Neural progenitor cell (in vitro differentiated cells): ENCODE results near the gene DENND4A. TPM values are rescaled to one million over a fixed set of nuclear protein-coding genes. Genes with fewer than 3 reads are reported as not detected.
A peak's percentile ranks its signal among the peaks of the same experiment; 100 is the strongest.

Source experiments
- DNase-seq: peaks from one replicate; pipeline ENCODE4 v3.0.0-alpha.2; 2016; ENCODE audit warnings: low spot score
- H2AFZ ChIP-seq: fragments of 200-600 bp; sonication (generic); replicated peaks from 2 replicates; pipeline ENCODE4 v1.6.1; 2016; ENCODE audit warnings: antibody characterized with exemption
- H3F3A ChIP-seq: fragments of 200-600 bp; sonication (generic); 2 replicates; pipeline ENCODE4 v1.6.1; 2016; ENCODE audit warnings: antibody characterized with exemption, low read depth
- H3K27ac ChIP-seq: fragments of 200-600 bp; sonication (generic); 2 replicates; pipeline ENCODE4 v1.5.1; 2016; ENCODE audit warnings: mild to moderate bottlenecking
- H3K27me3 ChIP-seq: fragments of 200-600 bp; sonication (generic); 2 replicates; pipeline ENCODE4 v1.6.1; 2016; ENCODE audit warnings: mild to moderate bottlenecking, moderate library complexity
- H3K36me3 ChIP-seq: fragments of 200-600 bp; sonication (generic); 2 replicates; pipeline ENCODE4 v1.5.1; 2016
- H3K4me1 ChIP-seq: fragments of 200-600 bp; sonication (generic); 2 replicates; pipeline ENCODE4 v1.6.1; 2016; ENCODE audit warnings: mixed run types
- H3K4me2 ChIP-seq: fragments of 200-600 bp; sonication (generic); 2 replicates; pipeline ENCODE4 v1.6.1; 2016
- H3K4me3 ChIP-seq: fragments of 200-600 bp; sonication (generic); 2 replicates; pipeline ENCODE4 v1.5.1; 2016
- H3K79me2 ChIP-seq: fragments of 200-600 bp; sonication (generic); 2 replicates; pipeline ENCODE4 v1.6.1; 2016; ENCODE audit warnings: low read depth
- H3K9ac ChIP-seq: fragments of 200-600 bp; sonication (generic); 2 replicates; pipeline ENCODE4 v1.6.1; 2016
- H3K9me3 ChIP-seq: fragments of 200-600 bp; sonication (generic); 2 replicates; pipeline ENCODE4 v1.5.1; 2016; ENCODE audit warnings: low read depth
- H4K20me1 ChIP-seq: fragments of 200-600 bp; sonication (generic); 2 replicates; pipeline ENCODE4 v1.6.1; 2016; ENCODE audit warnings: low read depth
- H3K27ac Mint-ChIP-seq: 3 replicates; pipeline ENCODE4 v1.8.0; 2021; ENCODE audit warnings: mixed read lengths
- H3K27me3 Mint-ChIP-seq: 2 replicates; pipeline ENCODE4 v1.8.0; 2022; ENCODE audit warnings: low read depth, mild to moderate bottlenecking, inconsistent platforms, moderate library complexity, mixed read lengths; ENCODE audit not compliant: insufficient read depth
- H3K36me3 Mint-ChIP-seq: 3 replicates; pipeline ENCODE4 v1.8.0; 2021; ENCODE audit warnings: mixed read lengths
- H3K4me1 Mint-ChIP-seq: 3 replicates; pipeline ENCODE4 v1.8.0; 2021; ENCODE audit warnings: mixed read lengths
- H3K4me3 Mint-ChIP-seq: 3 replicates; pipeline ENCODE4 v1.8.0; 2021; ENCODE audit warnings: mild to moderate bottlenecking, moderate library complexity, mixed read lengths
- H3K9me3 Mint-ChIP-seq: 3 replicates; pipeline ENCODE4 v1.8.0; 2020; ENCODE audit warnings: mixed read lengths
- CTCF ChIP-seq: fragments of 200-600 bp; sonication (generic); IDR thresholded peaks from 2 replicates; pipeline ENCODE4 v1.5.1; 2017; ENCODE audit warnings: antibody characterized with exemption, mild to moderate bottlenecking
- EZH2 ChIP-seq: fragments of 200-600 bp; sonication (generic); IDR thresholded peaks from 2 replicates; pipeline ENCODE4 v1.6.1; 2017; ENCODE audit warnings: antibody characterized with exemption, mild to moderate bottlenecking, moderate library complexity
- EZH2phosphoT487 ChIP-seq: fragments of 200-600 bp; sonication (generic); IDR thresholded peaks from 2 replicates; pipeline ENCODE4 v1.6.1; 2017; ENCODE audit warnings: antibody characterized with exemption
- total RNA-seq: library from RNA; depleted of rRNA; stranded (reverse); fragments of >200 nt; gene quantifications from 2 replicates; pipeline ENCODE4 v1.2.3, GENCODE V29; 2015; ENCODE audit warnings: low replicate concordance

The DENND4A gene
- total RNA-seq, 1 donor from 2014 or later = 4.8 TPM

GRCh38 chr15:65638681-65639089, 153.4 kb downstream of the DENND4A start:
- Mint-ChIP-seq H3K27me3 (no peaks in the 10 kb centered on the region), H3K36me3 (no peaks in the 10 kb centered on the region), H3K9me3 (no peaks in the 10 kb centered on the region), H3K4me1 (no peaks in the 10 kb centered on the region), H3K4me3 (no peak overlapping the region), H3K27ac (no peak overlapping the region)
- Histone ChIP-seq H3K27ac (no peak overlapping the region), H3F3A (no peaks in the 10 kb centered on the region), H3K4me2 (no peak overlapping the region), H3K4me3 (no peak overlapping the region), H3K36me3 (no peaks in the 10 kb centered on the region), H3K27me3 (no peaks in the 10 kb centered on the region), H3K9me3 (no peaks in the 10 kb centered on the region), H2AFZ (no peak overlapping the region), H3K79me2 (no peaks in the 10 kb centered on the region), H3K4me1 (peaks cover 4% of the 10 kb centered on the region), H4K20me1 (peaks cover 8% of the 10 kb centered on the region), H3K9ac (no peak overlapping the region)
- TF ChIP-seq CTCF (peak; percentile 85), EZH2 (no peak), EZH2phosphoT487 (no peak)
- peak; percentile 83 for DNase-seq

- Histone ChIP-seq H3K9me3 (no peaks in the 10 kb centered on the region), H4K20me1 (peaks cover 8% of the 10 kb centered on the region), H3F3A (no peaks in the 10 kb centered on the region), H3K36me3 (no peaks in the 10 kb centered on the region), H3K4me3 (no peak overlapping the region), H3K4me2 (no peak overlapping the region), H3K4me1 (peaks cover 4% of the 10 kb centered on the region), H3K27me3 (no peaks in the 10 kb centered on the region), H3K27ac (no peak overlapping the region), H3K79me2 (no peaks in the 10 kb centered on the region), H3K9ac (no peak overlapping the region), H2AFZ (no peak overlapping the region)
- no peak for DNase-seq
- no peak overlapping the region for H3K4me3 Mint-ChIP-seq
- no peaks in the 10 kb centered on the region for H3K4me1 Mint-ChIP-seq
- H3K36me3 Mint-ChIP-seq = no peaks in the 10 kb centered on the region
- H3K9me3 Mint-ChIP-seq = no peaks in the 10 kb centered on the region
- no peak overlapping the region for H3K27ac Mint-ChIP-seq
- TF ChIP-seq EZH2phosphoT487 = no peak
- TF ChIP-seq CTCF = no peak
- TF ChIP-seq EZH2 = no peak
- H3K27me3 Mint-ChIP-seq = no peaks in the 10 kb centered on the region
Observed at GRCh38 chr15:65638109-65638508, 154.0 kb downstream of the DENND4A start.

GRCh38 chr15:65634356-65634755, 157.7 kb downstream of the DENND4A start:
- Histone ChIP-seq H3K9ac (no peak overlapping the region), H3K4me2 (no peak overlapping the region), H3K79me2 (no peaks in the 10 kb centered on the region), H3F3A (no peaks in the 10 kb centered on the region), H2AFZ (no peak overlapping the region), H4K20me1 (peaks cover 3% of the 10 kb centered on the region), H3K9me3 (no peaks in the 10 kb centered on the region), H3K27ac (no peak overlapping the region), H3K36me3 (no peaks in the 10 kb centered on the region), H3K27me3 (no peaks in the 10 kb centered on the region), H3K4me1 (peaks cover 4% of the 10 kb centered on the region), H3K4me3 (no peak overlapping the region)
- no peaks in the 10 kb centered on the region for H3K36me3 Mint-ChIP-seq
- no peaks in the 10 kb centered on the region for H3K9me3 Mint-ChIP-seq
- no peak for DNase-seq
- H3K27ac Mint-ChIP-seq = no peak overlapping the region
- no peak overlapping the region for H3K4me3 Mint-ChIP-seq
- H3K27me3 Mint-ChIP-seq = no peaks in the 10 kb centered on the region
- H3K4me1 Mint-ChIP-seq = peaks cover 4% of the 10 kb centered on the region
- TF ChIP-seq EZH2 (no peak), CTCF (no peak), EZH2phosphoT487 (no peak)
